Measurements from ENCODE around the gene PCDHB13.
"Not testable (repeated sequence)": the region's sequence is repeated elsewhere in the genome, so short reads cannot be mapped to it uniquely, and the experiment has no call there.

DNA sequence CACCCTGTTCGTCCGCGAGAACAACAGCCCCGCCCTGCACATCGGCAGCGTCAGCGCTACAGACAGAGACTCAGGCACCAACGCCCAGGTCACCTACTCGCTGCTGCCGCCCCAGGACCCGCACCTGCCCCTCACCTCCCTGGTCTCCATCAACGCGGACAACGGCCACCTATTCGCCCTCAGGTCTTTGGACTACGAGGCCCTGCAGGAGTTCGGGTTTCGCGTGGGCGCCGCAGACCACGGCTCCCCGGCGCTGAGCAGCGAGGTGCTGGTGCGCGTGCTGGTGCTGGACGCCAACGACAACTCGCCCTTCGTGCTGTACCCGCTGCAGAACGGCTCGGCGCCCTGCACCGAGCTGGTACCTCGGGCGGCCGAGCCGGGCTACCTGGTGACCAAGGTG lies 22.2 kb downstream of the PCDHB13 start:
- TF ChIP-seq ZSCAN30 (tag by site-specific recombination; IDR thresholded peaks at IDR 0.05); ZNF138 (tag by site-specific recombination; IDR thresholded peaks at IDR 0.05; ENCODE audit: borderline replicate concordance); CTCF (tag by site-specific recombination; IDR thresholded peaks at IDR 0.05); ZNF610 (tag by site-specific recombination; IDR thresholded peaks at IDR 0.05; ENCODE audit: borderline replicate concordance); ZNF184 (tag by site-specific recombination; IDR thresholded peaks at IDR 0.05); ZNF341 (tag by site-specific recombination; IDR thresholded peaks at IDR 0.05; ENCODE audit: low read depth): not testable (repeated sequence)
